ENCODE data around the gene OR4E1.
"Not testable (repeated sequence)": the region's sequence is repeated elsewhere in the genome, so short reads cannot be mapped to it uniquely, and the experiment has no call there.

The OR4E1 gene, protein sequence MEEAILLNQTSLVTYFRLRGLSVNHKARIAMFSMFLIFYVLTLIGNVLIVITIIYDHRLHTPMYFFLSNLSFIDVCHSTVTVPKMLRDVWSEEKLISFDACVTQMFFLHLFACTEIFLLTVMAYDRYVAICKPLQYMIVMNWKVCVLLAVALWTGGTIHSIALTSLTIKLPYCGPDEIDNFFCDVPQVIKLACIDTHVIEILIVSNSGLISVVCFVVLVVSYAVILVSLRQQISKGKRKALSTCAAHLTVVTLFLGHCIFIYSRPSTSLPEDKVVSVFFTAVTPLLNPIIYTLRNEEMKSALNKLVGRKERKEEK

DNA sequence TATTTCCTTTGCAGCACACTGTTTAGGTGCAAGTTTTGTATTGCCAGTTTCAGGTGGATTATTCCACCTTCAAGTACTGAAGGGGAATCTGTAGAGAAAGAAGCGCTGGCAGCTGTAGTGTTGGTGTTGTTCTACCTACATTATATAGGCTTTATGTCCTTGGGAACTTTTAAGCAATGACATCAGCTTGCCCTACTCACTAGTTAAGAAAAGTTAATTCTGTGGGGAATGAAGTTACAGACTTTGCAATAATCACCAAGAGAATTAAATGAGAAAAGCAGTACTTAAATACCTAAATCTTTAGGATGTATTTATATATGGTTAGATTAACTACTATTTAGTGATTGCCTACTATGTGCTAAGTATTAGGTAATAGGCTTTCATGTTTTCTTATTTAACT lies at the start of gene OR4E1:
OR4E1 (minus strand) TSS at position 101 of the 400 bp plus-strand sequence. CDS start 2,883 bp downstream, outside the sequence.
- DNase-seq (ENCODE audit: low read depth in 2 of 2, low spot score in 1 of 2): no peak

DNA sequence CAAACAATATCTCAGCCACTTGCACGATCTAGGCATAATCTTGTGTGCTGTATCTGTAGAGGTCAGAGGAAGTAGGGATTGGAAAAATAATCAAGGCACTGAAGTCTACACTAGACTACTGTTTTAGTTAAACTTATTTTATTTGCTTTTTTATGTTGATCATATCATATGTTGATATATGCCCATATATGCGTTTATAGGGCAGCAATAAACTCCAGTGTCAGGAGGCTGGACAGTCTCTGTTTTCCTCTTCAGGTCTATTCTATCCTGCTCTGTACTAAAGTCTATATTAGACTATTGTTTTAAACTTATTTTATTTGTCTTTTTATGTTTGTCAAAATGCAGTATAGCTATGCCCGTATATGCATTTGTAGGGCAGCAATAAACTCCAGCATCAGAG lies 47.9 kb upstream of the OR4E1 start:
- DNase-seq (ENCODE audit: low read depth in 2 of 2, low spot score in 1 of 2): no peak

DNA sequence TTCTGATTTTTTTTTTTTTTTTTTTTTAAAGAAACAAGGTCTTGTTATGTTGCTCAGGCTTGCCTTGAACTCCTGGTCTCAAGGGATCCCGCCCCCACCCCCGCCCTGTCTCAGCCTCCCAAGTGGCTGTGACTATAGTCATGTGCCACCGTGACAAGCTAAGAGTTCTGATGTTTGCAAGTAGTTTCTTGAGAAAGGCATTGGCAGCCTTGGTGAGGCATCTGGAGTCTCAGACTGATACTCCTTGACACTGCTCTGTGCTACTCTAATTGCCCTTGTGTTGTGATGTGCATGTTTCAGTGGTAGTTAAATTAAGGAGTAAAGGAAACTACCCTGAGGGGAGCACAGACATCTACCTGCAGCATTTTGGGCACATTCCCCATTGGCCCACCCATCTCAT lies 46.2 kb upstream of the OR4E1 start:
- no peak for DNase-seq (ENCODE audit: low read depth in 2 of 2, low spot score in 1 of 2)

DNA sequence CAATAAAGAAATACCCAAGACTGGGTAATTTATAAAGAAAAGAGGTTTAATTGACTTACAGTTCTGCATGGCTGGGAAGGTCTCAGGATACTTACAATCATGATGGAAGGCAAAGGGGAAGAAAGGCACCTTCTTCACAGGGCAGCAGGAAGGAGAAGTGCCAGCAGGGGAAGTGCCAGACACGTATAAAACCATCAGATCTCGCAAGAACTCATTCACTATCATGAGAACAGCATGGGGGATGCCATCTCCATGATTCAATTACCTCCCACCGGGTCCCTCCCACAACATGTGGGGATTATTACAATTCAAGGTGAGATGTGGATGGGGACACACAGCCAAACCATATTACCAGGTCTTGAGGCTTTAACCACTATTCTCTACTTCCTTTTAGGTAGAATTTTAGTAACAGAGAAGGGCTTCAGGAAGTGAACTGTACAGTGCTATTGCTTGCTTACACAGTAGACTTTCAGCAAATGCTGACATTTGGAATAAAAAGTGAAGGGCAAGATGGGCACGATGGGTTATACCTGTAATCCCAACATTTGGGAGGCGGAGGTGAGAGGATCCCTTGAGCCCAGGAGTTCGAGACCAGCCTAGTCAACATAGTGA lies 40.8 kb upstream of the OR4E1 start:
- DNase-seq (ENCODE audit: low read depth in 2 of 2, low spot score in 1 of 2): no peak

DNA sequence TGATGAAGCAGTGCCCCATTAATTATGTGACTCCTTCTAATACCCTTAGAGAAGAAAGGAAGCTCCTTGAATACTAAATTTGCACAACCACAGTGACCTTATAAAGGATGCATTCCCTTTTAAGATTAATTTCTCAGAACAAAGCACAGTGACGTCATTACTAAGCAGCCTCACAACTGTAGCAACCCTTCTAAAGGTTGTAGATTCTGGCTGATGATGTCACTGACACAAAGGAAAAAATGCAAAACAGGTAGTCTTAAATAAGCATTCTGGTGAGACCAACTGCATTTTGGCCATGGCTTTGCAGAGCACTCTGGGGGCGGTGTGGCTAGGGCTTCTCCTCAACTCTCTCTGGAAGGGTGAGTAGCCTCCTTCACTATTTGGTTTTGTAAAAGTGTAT lies 38.4 kb upstream of the OR4E1 start:
- DNase-seq (ENCODE audit: low read depth in 2 of 2, low spot score in 1 of 2): no peak

- no peak for DNase-seq (ENCODE audit: low read depth in 2 of 2, low spot score in 1 of 2)
Observed at GRCh38 chr14:21711360-21711961, 37.8 kb upstream of the OR4E1 start.

GRCh38 chr14:21704338-21704737 lies 30.7 kb upstream of the OR4E1 start:
- no peak for DNase-seq (ENCODE audit: low read depth in 2 of 2, low spot score in 1 of 2)

DNA sequence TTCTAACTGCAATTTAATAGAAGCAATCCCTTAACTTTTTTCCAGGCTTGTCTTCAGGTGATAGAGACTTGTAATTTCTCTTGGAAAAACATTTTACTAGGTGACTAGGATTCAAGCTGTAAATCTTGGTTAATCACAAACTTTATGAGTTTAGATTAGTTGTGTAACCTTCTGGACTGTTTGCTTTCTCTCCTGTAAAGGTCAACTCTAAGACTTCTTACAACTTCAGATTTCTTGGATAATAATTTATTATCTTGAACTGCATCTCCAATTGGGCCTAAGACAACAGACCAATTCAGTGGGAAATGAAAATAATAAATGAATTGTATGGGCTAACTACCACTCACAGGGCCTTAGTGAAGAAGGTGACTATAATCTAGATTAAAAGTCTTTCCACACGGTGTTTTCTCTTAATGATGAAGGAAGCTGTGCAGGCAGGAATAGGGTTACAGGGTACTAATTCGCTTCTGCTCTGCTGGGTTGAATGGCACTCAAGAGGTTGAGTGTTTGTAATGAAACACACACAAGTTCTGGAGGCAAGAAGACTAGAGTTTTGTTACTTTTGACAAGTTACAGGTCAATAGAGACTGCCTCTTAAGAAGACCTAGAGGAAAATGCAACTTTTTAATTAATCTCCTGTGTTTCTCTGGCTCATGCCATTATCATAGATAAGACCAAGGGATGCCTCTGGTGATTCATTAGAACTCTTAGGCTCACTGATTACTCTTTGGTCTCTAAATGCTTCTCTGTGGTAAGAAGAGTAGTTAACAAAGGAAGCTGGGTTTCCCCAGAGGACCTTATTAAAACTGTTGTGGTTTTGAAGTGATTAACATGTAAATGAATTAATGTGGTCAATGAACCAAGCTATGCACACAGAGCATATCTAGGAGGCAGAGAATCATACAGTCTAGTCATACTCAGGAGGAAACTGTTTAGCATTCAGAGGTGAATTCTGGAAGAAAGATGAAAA lies 30.0 kb upstream of the OR4E1 start:
- DNase-seq (ENCODE audit: low read depth in 2 of 2, low spot score in 1 of 2): no peak

- DNase-seq (ENCODE audit: low read depth in 2 of 2, low spot score in 1 of 2): no peak
Observed at GRCh38 chr14:21702316-21702715, 28.7 kb upstream of the OR4E1 start.

GRCh38 chr14:21699551-21699950 lies 25.9 kb upstream of the OR4E1 start:
- no peak for DNase-seq (ENCODE audit: low read depth in 2 of 2, low spot score in 1 of 2)

GRCh38 chr14:21698538-21698937 lies 24.9 kb upstream of the OR4E1 start:
- not testable (repeated sequence) for DNase-seq (ENCODE audit: low read depth in 2 of 2, low spot score in 1 of 2)

GRCh38 chr14:21697662-21698061 lies 24.0 kb upstream of the OR4E1 start:
- DNase-seq (ENCODE audit: low read depth in 2 of 2, low spot score in 1 of 2): not testable (repeated sequence)

DNA sequence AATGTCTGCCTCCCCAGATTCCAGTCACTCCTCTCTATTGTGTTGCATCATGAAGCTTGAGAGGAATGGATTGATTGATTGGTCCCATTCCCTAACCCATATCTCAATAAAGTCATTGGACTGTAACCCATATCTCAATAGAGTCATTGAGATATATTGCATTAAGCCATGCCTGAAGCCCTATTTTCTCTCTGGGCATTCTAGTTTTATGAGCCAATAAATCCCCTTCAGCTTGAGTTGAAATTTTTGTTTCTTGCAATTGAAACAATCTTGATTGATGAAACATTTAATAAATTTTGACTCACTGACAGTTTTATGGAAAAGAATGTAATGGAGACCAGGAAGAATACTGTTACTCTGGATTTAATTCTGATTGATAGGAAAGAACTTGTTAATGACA lies 20.8 kb upstream of the OR4E1 start:
- no peak for DNase-seq (ENCODE audit: low read depth in 2 of 2, low spot score in 1 of 2)

DNA sequence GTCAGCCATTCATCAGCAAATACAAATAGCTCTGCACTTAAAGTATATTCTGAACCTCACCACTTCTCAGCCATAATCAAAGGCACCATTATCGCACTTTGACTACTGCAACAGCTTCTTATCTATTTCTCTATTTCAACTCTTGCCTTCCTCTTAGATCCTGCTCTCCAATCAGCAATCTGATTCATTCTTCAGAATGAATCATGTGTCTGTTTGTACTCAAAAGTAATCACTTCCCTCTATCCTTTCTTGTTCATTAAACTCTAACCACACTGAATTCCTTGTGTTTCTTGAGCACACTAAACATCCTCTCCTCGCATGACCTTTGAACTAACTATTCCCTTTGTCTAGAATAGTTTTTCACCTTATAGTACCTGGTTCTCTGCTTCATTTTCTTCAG lies 12.8 kb upstream of the OR4E1 start:
- DNase-seq (ENCODE audit: low read depth in 2 of 2, low spot score in 1 of 2): no peak

- DNase-seq (ENCODE audit: low read depth in 2 of 2, low spot score in 1 of 2): no peak
Observed at GRCh38 chr14:21680072-21680471, 6.5 kb upstream of the OR4E1 start.

DNA sequence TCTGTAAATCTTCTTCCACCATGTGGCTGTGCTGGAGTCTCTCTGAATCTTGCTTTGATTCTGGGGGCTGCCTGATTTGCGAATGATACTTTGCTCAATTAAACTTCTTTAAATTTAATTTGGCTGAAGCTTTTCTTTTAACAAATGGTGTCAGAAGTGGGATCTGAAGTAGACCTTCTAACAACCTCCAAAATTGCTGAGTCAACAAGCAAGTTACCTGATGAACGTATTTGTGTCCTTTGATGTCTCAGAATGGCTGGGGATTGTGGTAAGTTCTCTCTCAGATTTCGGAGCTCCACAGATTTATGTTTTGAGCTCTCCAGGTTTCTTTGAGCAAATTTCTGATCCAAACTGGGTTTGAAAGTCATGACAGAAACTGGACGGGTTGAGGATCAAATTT lies 1.9 kb upstream of the OR4E1 start:
- no peak for DNase-seq (ENCODE audit: low read depth in 2 of 2, low spot score in 1 of 2)

GRCh38 chr14:21672116-21672515 lies 1.5 kb downstream of the OR4E1 start:
- no peak for DNase-seq (ENCODE audit: low read depth in 2 of 2, low spot score in 1 of 2)

DNA sequence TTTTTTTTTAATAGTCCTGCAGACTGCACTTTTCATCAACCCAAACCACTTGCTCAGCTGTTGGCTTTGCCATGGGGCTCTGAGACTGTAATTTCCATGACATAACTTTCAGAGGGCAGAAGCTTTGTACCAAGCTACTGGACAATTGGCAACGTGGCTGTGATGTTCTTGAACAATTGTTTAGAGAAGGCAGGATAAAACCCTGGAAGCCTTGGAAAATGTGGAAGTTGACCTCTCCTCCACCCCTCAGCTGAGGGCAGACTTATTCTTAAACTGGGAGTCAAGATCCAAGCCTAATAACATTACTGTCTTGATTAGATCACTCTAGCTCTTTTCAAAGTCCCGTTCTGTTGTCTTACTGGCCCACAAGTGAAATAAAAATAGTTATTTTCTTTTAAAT lies 2.2 kb downstream of the OR4E1 start:
- no peak for DNase-seq (ENCODE audit: low read depth in 2 of 2, low spot score in 1 of 2)

DNA sequence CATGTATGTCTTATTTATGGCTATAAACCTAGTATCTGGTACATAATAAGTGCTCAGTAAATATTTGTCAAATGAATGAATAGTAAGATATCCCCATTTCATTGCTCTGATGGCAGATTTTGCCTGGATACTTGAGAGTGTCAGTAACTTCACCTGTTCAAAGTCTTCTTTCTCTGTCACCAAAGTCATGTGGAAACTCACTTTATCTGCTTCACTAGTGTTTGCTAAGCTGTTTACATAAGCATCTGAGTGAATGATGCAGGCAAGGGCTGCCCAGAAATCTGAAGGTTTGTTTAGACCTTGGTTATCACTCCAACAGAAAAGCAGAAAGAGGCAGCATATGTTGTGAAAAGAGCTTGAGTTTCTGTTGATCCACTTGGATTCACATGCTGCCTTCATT lies 4.3 kb downstream of the OR4E1 start:
- no peak for DNase-seq (ENCODE audit: low read depth in 2 of 2, low spot score in 1 of 2)

GRCh38 chr14:21668377-21668776 lies 5.2 kb downstream of the OR4E1 start:
- no peak for DNase-seq (ENCODE audit: low read depth in 2 of 2, low spot score in 1 of 2)

DNA sequence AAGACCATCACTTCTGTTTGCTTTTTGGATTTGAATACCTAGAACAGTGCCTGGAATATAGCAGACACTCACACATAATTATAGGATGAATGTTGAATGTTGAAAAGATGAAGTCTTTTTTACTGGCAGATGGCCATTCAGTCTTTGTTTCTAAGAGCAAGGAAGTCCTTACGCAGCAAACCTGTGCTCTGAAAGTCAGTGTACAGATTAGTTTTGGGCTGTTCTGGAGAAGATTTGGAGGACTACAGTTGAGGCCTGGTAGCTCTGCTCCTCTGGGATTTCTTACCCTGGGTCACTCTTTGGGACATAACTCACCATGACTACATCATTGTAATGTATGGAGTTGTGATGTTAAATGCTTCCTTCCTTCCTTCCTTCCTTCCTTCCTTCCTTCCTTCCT lies 16.6 kb downstream of the OR4E1 start:
- DNase-seq (ENCODE audit: low read depth in 2 of 2, low spot score in 1 of 2): no peak

Data from stimulated activated CD8-positive, alpha-beta memory T cell treated with anti-CD3 and anti-CD28 coated beads, Interleukin-4, amount 100 ng/mL, for 4 hours (primary cell).